Lung (tissue), 12 donors: ENCODE data around the gene EEF1AKMT1. TPM values are rescaled to one million over a fixed set of nuclear protein-coding genes. Genes with fewer than 3 reads are reported as not detected.

Source experiments
- ATAC-seq: fragments of 200-7000 bp; cut with Tn5 transposase; one replicate; pipeline ENCODE4 v1.9.1; 2020; ENCODE audit warnings: moderate number of reproducible peaks; ENCODE audit not compliant: insufficient read depth, low FRiP score
- DNase-seq, 3 donors: peaks; one replicate each; pipeline ENCODE4 v3.0.0-alpha.2; 2013 to 2017
- H3K27ac ChIP-seq, 2 donors: one replicate each; pipeline ENCODE4 v1.5.1; 2013; ENCODE audit warnings: mild to moderate bottlenecking in 2 of 2, moderate library complexity in 2 of 2, control low read depth in 1 of 2, inconsistent platforms in 1 of 2, low read depth in 1 of 2, low read length in 1 of 2
- H3K27me3 ChIP-seq, 3 donors: one replicate each; pipeline ENCODE4 v1.5.1; 2013; ENCODE audit warnings: low read length in 2 of 3; ENCODE audit not compliant: control insufficient read depth in 3 of 3, insufficient read depth in 3 of 3
- H3K36me3 ChIP-seq, 4 donors: one replicate each; pipeline ENCODE4 v1.5.1; 2013; ENCODE audit warnings: low read length in 4 of 4, mild to moderate bottlenecking in 1 of 4, moderate library complexity in 1 of 4; ENCODE audit not compliant: control insufficient read depth in 4 of 4, insufficient read depth in 4 of 4
- H3K4me1 ChIP-seq, 5 donors: one replicate each; pipeline ENCODE4 v1.5.1; 2013; ENCODE audit warnings: low read length in 5 of 5, mild to moderate bottlenecking in 2 of 5, moderate library complexity in 1 of 5; ENCODE audit not compliant: control insufficient read depth in 5 of 5, insufficient read depth in 5 of 5
- H3K4me3 ChIP-seq: one replicate; pipeline ENCODE4 v1.5.1; 2013; ENCODE audit warnings: mild to moderate bottlenecking, control low read depth, moderate library complexity
- H3K9ac ChIP-seq, 2 donors: one replicate each; pipeline ENCODE4 v1.5.1; 2013; ENCODE audit warnings: low read length in 2 of 2, control low read depth in 1 of 2; ENCODE audit not compliant: insufficient read depth in 1 of 2
- H3K9me3 ChIP-seq, 4 donors: one replicate each; pipeline ENCODE4 v1.5.1; 2013; ENCODE audit warnings: low read length in 3 of 4, mild to moderate bottlenecking in 1 of 4, moderate library complexity in 1 of 4; ENCODE audit not compliant: control insufficient read depth in 4 of 4, insufficient read depth in 3 of 4
- CTCF ChIP-seq: IDR thresholded peaks from 2 replicates; pipeline ENCODE4 v1.5.1; 2012; ENCODE audit warnings: mild to moderate bottlenecking; ENCODE audit errors: control extremely low read depth, extremely low read depth
- WGBS, 2 donors: extraction: QIAGEN DNeasy Blood & Tissue Kit; methylation state at CpG; one replicate each; pipeline ENCODE4 v1.1.7; 2013; 5-methylcytosine and 5-hydroxymethylcytosine counted together
- polyA plus RNA-seq, 2 donors: library from polyadenylated mRNA; stranded (reverse); fragments of 200-250 nt; gene quantifications; one replicate each; pipeline ENCODE4 v1.2.1, GENCODE V29; 2013
- total RNA-seq, 2 donors: library from RNA; depleted of rRNA in 1 of 2; stranded (reverse); fragments of >200 nt in 1 of 2; gene quantifications; one replicate each; pipeline ENCODE4 v1.2.1, GENCODE V29; 2014 to 2021
- donor health status: control.
- donor health status: control.
- donor health status: Bipolar disorder and iron deficiency.
- donor health status: healthy.
- donor health status: DM: yes; HTN: yes; CAD: no.

EEF1AKMT1 gene
- total and polyA plus RNA-seq, 4 donors: 6.7 to 14.7 (median 11.5) TPM

- H3K4me1 ChIP-seq: peaks cover 0 to 14% (median 0%) of the 10 kb centered on the region in 5 donors
- peaks cover 0 to 2% (median 0%) of the 10 kb centered on the region in 4 donors for H3K9me3 ChIP-seq
- H3K36me3 ChIP-seq: no peaks in the 10 kb centered on the region
- H3K27ac ChIP-seq: peak overlapping the region in 1 of 2 donors; percentile 12
- ATAC-seq: no peak
- H3K9ac ChIP-seq: no peak overlapping the region
- TF ChIP-seq CTCF: no peak
- H3K4me3 ChIP-seq: no peak overlapping the region
- peak in 1 of 3 donors; percentile 6 for DNase-seq
- WGBS, 2 donors: 77 to 93% methylated on average over 8 of the region's 8 CpGs
- no peaks in the 10 kb centered on the region for H3K27me3 ChIP-seq
These were observed 59.6 kb downstream of the EEF1AKMT1 start for GRCh38 chr13:20714161-20714560.

GRCh38 chr13:20713751-20714150 is 60.0 kb downstream of the EEF1AKMT1 start:
- TF ChIP-seq CTCF: no peak
- 64 to 70% methylated on average over 11 of the region's 11 CpGs for whole genome bisulfite sequencing, 2 donors
- H3K4me1 ChIP-seq: peaks cover 0 to 14% (median 0%) of the 10 kb centered on the region in 5 donors
- H3K4me3 ChIP-seq: no peak overlapping the region
- no peaks in the 10 kb centered on the region for H3K27me3 ChIP-seq
- peak; percentile 13 to 31 (median 27) for DNase-seq
- H3K9ac ChIP-seq: no peak overlapping the region
- no peaks in the 10 kb centered on the region for H3K36me3 ChIP-seq
- no peak overlapping the region for H3K27ac ChIP-seq
- H3K9me3 ChIP-seq: peaks cover 0 to 2% (median 0%) of the 10 kb centered on the region in 4 donors
- ATAC-seq: no peak

- Histone ChIP-seq H3K36me3 (no peaks in the 10 kb centered on the region), H3K27me3 (no peaks in the 10 kb centered on the region), H3K4me3 (no peak overlapping the region), H3K4me1 (peaks cover 0 to 14% (median 0%) of the 10 kb centered on the region in 5 donors), H3K9me3 (no peaks in the 10 kb centered on the region), H3K27ac (no peak overlapping the region), H3K9ac (no peak overlapping the region)
- no peak for DNase-seq
- no peak for ATAC-seq
- no peak for TF ChIP-seq CTCF
- 39 to 58% methylated on average over 11 of the region's 11 CpGs for WGBS, 2 donors
These were observed 60.8 kb downstream of the EEF1AKMT1 start for GRCh38 chr13:20713014-20713376.
